K562 (cell line): ENCODE measurements around the gene CFDP1. TPM values are rescaled to one million over a fixed set of nuclear protein-coding genes. Genes with fewer than 3 reads are reported as not detected.

ENCODE experiments used
- BCOR ChIP-seq: fragments of 450-650 bp; IDR thresholded peaks from 2 replicates; pipeline ENCODE4 v1.6.1; 2016
- CEBPZ ChIP-seq: fragments of 150-350 bp; IDR thresholded peaks from 2 replicates; pipeline ENCODE4 v1.6.1; 2014; ENCODE audit warnings: low read depth, mild to moderate bottlenecking, low read length, borderline replicate concordance
- E2F4 ChIP-seq: sonication (generic); formaldehyde crosslinking; IDR thresholded peaks from 2 replicates; pipeline ENCODE4 v1.8.0; 2022; ENCODE audit warnings: mild to moderate bottlenecking, low read depth, missing genetic modification reagents
- IRF2 ChIP-seq: sonication (generic); formaldehyde crosslinking; IDR thresholded peaks from 2 replicates; pipeline ENCODE4 v1.8.1; 2022; ENCODE audit warnings: mild to moderate bottlenecking, missing genetic modification reagents
- L3MBTL2 ChIP-seq: fragments of 450-650 bp; IDR thresholded peaks from 2 replicates; pipeline ENCODE4 v1.6.1; 2016; ENCODE audit warnings: mild to moderate bottlenecking, moderate library complexity
- MEF2A ChIP-seq: IDR thresholded peaks from 2 replicates; pipeline ENCODE4 v1.6.1; 2011; ENCODE audit warnings: low read depth, mild to moderate bottlenecking, low read length, moderate library complexity; ENCODE audit not compliant: control insufficient read depth
- MYC ChIP-seq, 2 experiments: fragments of 250-450 bp in 1 of 2; sonication (Bioruptor Pico) in 1 of 2; IDR thresholded peaks; 2 replicates each; pipeline versions ENCODE4 v1.5.1 to v1.6.1; 2012 to 2021; ENCODE audit warnings: low read depth in 2 of 2, borderline replicate concordance in 1 of 2, improper control_type of control experiment in 1 of 2, low read length in 1 of 2, mild to moderate bottlenecking in 1 of 2, moderate library complexity in 1 of 2
- NCOA4 ChIP-seq: fragments of 450-650 bp; IDR thresholded peaks from 2 replicates; pipeline ENCODE4 v1.6.1; 2018; ENCODE audit warnings: mild to moderate bottlenecking; ENCODE audit not compliant: partially characterized antibody
- PRDM10 ChIP-seq: fragments of 450-650 bp; IDR thresholded peaks from 2 replicates; pipeline ENCODE4 v1.6.1; 2018; ENCODE audit not compliant: partially characterized antibody
- SIN3B ChIP-seq: fragments of 450-650 bp; IDR thresholded peaks from 2 replicates; pipeline ENCODE4 v1.6.1; 2017; ENCODE audit warnings: low read depth, mild to moderate bottlenecking, moderate library complexity
- TAF7 ChIP-seq: fragments of 450-650 bp; IDR thresholded peaks from 2 replicates; pipeline ENCODE4 v1.6.1; 2016; ENCODE audit warnings: missing genetic modification characterization, missing compliant biosample characterization
- TFAP4 ChIP-seq: sonication (generic); formaldehyde crosslinking; IDR thresholded peaks from 2 replicates; pipeline ENCODE4 v1.8.0; 2022; ENCODE audit warnings: missing genetic modification reagents, mild to moderate bottlenecking, moderate library complexity, borderline replicate concordance
- ZFP36 ChIP-seq: fragments of 150-350 bp; IDR thresholded peaks from 2 replicates; pipeline ENCODE4 v1.6.1; 2018; ENCODE audit warnings: low read length, low read depth; ENCODE audit not compliant: partially characterized antibody
- ZFP91 ChIP-seq: sonication (generic); formaldehyde crosslinking; IDR thresholded peaks from 2 replicates; pipeline ENCODE4 v1.8.0; 2022; ENCODE audit warnings: mild to moderate bottlenecking, missing genetic modification reagents
- polyA plus RNA-seq, 8 experiments: library from polyadenylated mRNA; depleted of rRNA in 4 of 8; stranded (reverse) in 5 of 8; unstranded in 3 of 8; fragments of >200 nt; fragmentation: Nextera tagmentation in 2 of 8; fragmentation: Illumina TruSeq in 1 of 8; extraction: Ambion mirVana in 2 of 8; extraction: Trizol in 1 of 8; gene quantifications; 2 replicates each; pipeline versions ENCODE4 v1.2.1 to v1.2.3, GENCODE V29; 2011 to 2014; ENCODE audit warnings: inconsistent platforms in 1 of 8, missing spikeins in 1 of 8
- total RNA-seq, 7 experiments: library from RNA; depleted of rRNA in 6 of 7; stranded (reverse); fragments of >200 nt in 6 of 7; fragmentation: Illumina TruSeq in 2 of 7; extraction: Trizol in 2 of 7; gene quantifications; 2 replicates each; pipeline versions ENCODE4 v1.2.1 to v1.2.3, GENCODE V29; 2011 to 2021; ENCODE audit warnings: low replicate concordance in 1 of 7

CFDP1 gene
- total and polyA plus RNA-seq, 9 of the 15 experiments (the other 6 are each of a cell fraction or from before 2014, with no cell fraction given), result 31.5 to 78.4 (median 61.7) TPM

GRCh38 chr16:75432828-75433731 is at the start of gene CFDP1 (continued):
- peak; percentile 71 for TF ChIP-seq TFAP4
- peak; percentile 99 for TF ChIP-seq L3MBTL2
- no peak for TF ChIP-seq MEF2A
- peak; percentile 92 for TF ChIP-seq ZFP36
- peak; percentile 58; the same call in 1 of the 2 replicates for TF ChIP-seq BCOR
- TF ChIP-seq PRDM10, result peak; percentile 84
- no peak for TF ChIP-seq NCOA4
- no peak for TF ChIP-seq IRF2 (CRISPR knock-in tag)
- TF ChIP-seq SIN3B, result 0 out of 2 replicates have a peak, but pooled peaks have one; percentile 17
- no peak for TF ChIP-seq CEBPZ
- peak; percentile 89 for TF ChIP-seq E2F4
- TF ChIP-seq TAF7 (tag), result no peak
- TF ChIP-seq MYC (IDR thresholded peaks at IDR 0.05; ENCODE audit: low read depth, low read length), result peak; percentile 84
- 0 out of 2 replicates have a peak, but pooled peaks have one; percentile 66 for TF ChIP-seq MYC (CRISPR knock-in tag; IDR thresholded peaks at IDR 0.05; ENCODE audit: borderline replicate concordance, low read depth)
- TF ChIP-seq ZFP91 (CRISPR knock-in tag), result peak; percentile 13; the same call in 1 of the 2 replicates
